H1 (cell line): Measurements from ENCODE around the gene MT1H. TPM values are rescaled to one million over a fixed set of nuclear protein-coding genes. Genes with fewer than 3 reads are reported as not detected.

Experiments used
- CTCF ChIA-PET: fragments of 300-600 bp; sonication (Branson Sonifier 250); formaldehyde crosslinking; loops from one replicate; lab custom pipeline; 2021; ENCODE audit not compliant: partially characterized antibody; lab: Charles Lee
- POLR2A ChIA-PET: fragments of 300-600 bp; sonication (Branson Sonifier 250); formaldehyde crosslinking; loops from one replicate; lab custom pipeline; 2021; ENCODE audit warnings: inconsistent platforms; ENCODE audit not compliant: partially characterized antibody; lab: Charles Lee
- DNase-seq, 2 experiments: peaks; one replicate each; pipeline versions ENCODE4 v3.0.0 to v3.0.0-alpha.2; 2010 to 2022; ENCODE audit warnings: low spot score in 2 of 2, low read depth in 1 of 2, mixed read lengths in 1 of 2
- FAIRE-seq: peaks from 2 replicates; lab custom pipeline; 2011; peaks lifted over from hg19 to GRCh38; lab: Jason Lieb, UNC
- H2AFZ ChIP-seq: 2 replicates; pipeline ENCODE4 v1.8.1; 2012; ENCODE audit warnings: low read length, inconsistent platforms
- H2AK5ac ChIP-seq: 2 replicates; pipeline ENCODE4 v1.6.1; 2013; ENCODE audit warnings: low read depth, low read length
- H2BK120ac ChIP-seq: replicated peaks from 2 replicates; pipeline ENCODE3; 2013; ENCODE audit warnings: low read depth, low read length, inconsistent platforms
- H2BK12ac ChIP-seq: 2 replicates; pipeline ENCODE4 v1.6.1; 2013; ENCODE audit warnings: low read depth, low read length
- H2BK15ac ChIP-seq: 2 replicates; pipeline ENCODE4 v1.6.1; 2013; ENCODE audit warnings: low read length
- H2BK20ac ChIP-seq: 2 replicates; pipeline ENCODE4 v1.6.1; 2013; ENCODE audit warnings: low read length
- H2BK5ac ChIP-seq: 2 replicates; pipeline ENCODE4 v1.6.1; 2013; ENCODE audit warnings: low read depth, low read length
- H3K14ac ChIP-seq: 2 replicates; pipeline ENCODE4 v1.6.1; 2013; ENCODE audit warnings: inconsistent platforms; ENCODE audit not compliant: insufficient read length
- H3K18ac ChIP-seq: 2 replicates; pipeline ENCODE4 v1.6.1; 2013; ENCODE audit warnings: low read length; ENCODE audit errors: extremely low read depth
- H3K23ac ChIP-seq: 2 replicates; pipeline ENCODE4 v1.6.1; 2013; ENCODE audit warnings: inconsistent platforms; ENCODE audit not compliant: insufficient read length
- H3K23me2 ChIP-seq: 2 replicates; pipeline ENCODE4 v1.6.1; 2013; ENCODE audit warnings: low read depth, low read length
- H3K27ac ChIP-seq: 2 replicates; pipeline ENCODE4 v1.6.1; 2011; ENCODE audit warnings: low read depth, low read length, inconsistent platforms
- H3K27me3 ChIP-seq, 4 experiments: replicated peaks in 1 of 4; 1 replicate in 1 of 4; 2 replicates in 3 of 4; pipeline versions ENCODE4 v1.6.1 to v1.8.1; 2011 to 2013; ENCODE audit warnings: low read length in 3 of 4, mild to moderate bottlenecking in 3 of 4, inconsistent platforms in 2 of 4, mixed read lengths in 2 of 4, moderate library complexity in 1 of 4; ENCODE audit not compliant: control insufficient read depth in 3 of 4, insufficient read depth in 3 of 4; ENCODE audit errors: extremely low read depth in 1 of 4
- H3K36me3 ChIP-seq, 4 experiments: 2 replicates each; pipeline versions ENCODE4 v1.6.1 to v1.8.1; 2011 to 2013; ENCODE audit warnings: mild to moderate bottlenecking in 4 of 4, low read length in 3 of 4, moderate library complexity in 2 of 4, control low read depth in 1 of 4, inconsistent platforms in 1 of 4; ENCODE audit not compliant: insufficient read depth in 4 of 4, control insufficient read depth in 2 of 4
- H3K4ac ChIP-seq: replicated peaks from 2 replicates; pipeline ENCODE3; 2013; ENCODE audit warnings: low read length, low read depth, mixed read lengths, inconsistent platforms; ENCODE audit not compliant: insufficient read length
- H3K4me1 ChIP-seq, 4 experiments: replicated peaks in 1 of 4; 1 replicate in 1 of 4; 2 replicates in 3 of 4; pipeline versions ENCODE4 v1.6.1 to v1.8.1; 2011 to 2013; ENCODE audit warnings: low read length in 3 of 4, inconsistent platforms in 2 of 4, mixed read lengths in 1 of 4; ENCODE audit not compliant: insufficient read depth in 4 of 4, control insufficient read depth in 3 of 4
- H3K4me2 ChIP-seq, 2 experiments: 2 replicates each; pipeline versions ENCODE4 v1.6.1 to v1.8.1; 2011 to 2013; ENCODE audit warnings: low read depth in 2 of 2, low read length in 2 of 2, control low read depth in 1 of 2, inconsistent platforms in 1 of 2, mild to moderate bottlenecking in 1 of 2; ENCODE audit not compliant: insufficient read depth in 1 of 2
- H3K4me3 ChIP-seq, 4 experiments: fragments of 200-600, 300-600 bp in 1 of 4; sonication (generic), shearing (Covaris generic), sonication (Bioruptor Twin) in 1 of 4; 2 replicates each; pipeline versions ENCODE4 v1.5.1 to v1.8.1; 2011 to 2016; ENCODE audit warnings: low read length in 4 of 4, low read depth in 3 of 4, control low read depth in 2 of 4, inconsistent platforms in 2 of 4, mild to moderate bottlenecking in 2 of 4, mixed read lengths in 1 of 4, moderate library complexity in 1 of 4; ENCODE audit not compliant: insufficient read depth in 2 of 4; ENCODE audit errors: extremely low read depth in 1 of 4
- H3K56ac ChIP-seq: replicated peaks from 2 replicates; pipeline ENCODE3; 2013; ENCODE audit warnings: low read depth, mild to moderate bottlenecking, mixed read lengths, low read length, inconsistent platforms; ENCODE audit not compliant: insufficient read length
- H3K79me1 ChIP-seq: 2 replicates; pipeline ENCODE4 v1.6.1; 2013; ENCODE audit warnings: low read depth, low read length, control low read depth
- H3K79me2 ChIP-seq, 2 experiments: 2 replicates each; pipeline versions ENCODE4 v1.6.1 to v1.8.1; 2012 to 2013; ENCODE audit warnings: low read length in 2 of 2, mild to moderate bottlenecking in 2 of 2, inconsistent platforms in 1 of 2; ENCODE audit not compliant: insufficient read depth in 2 of 2, control insufficient read depth in 1 of 2
- H3K9ac ChIP-seq, 4 experiments: replicated peaks in 1 of 4; 1 replicate in 1 of 4; 2 replicates in 3 of 4; pipeline versions ENCODE4 v1.6.1 to v1.8.1; 2011 to 2013; ENCODE audit warnings: low read depth in 3 of 4, low read length in 3 of 4, control low read depth in 2 of 4, mild to moderate bottlenecking in 2 of 4, moderate library complexity in 2 of 4, inconsistent platforms in 1 of 4; ENCODE audit errors: extremely low read depth in 1 of 4
- H3K9me3 ChIP-seq, 2 experiments: 2 replicates each; pipeline versions ENCODE4 v1.6.1 to v1.8.1; 2012 to 2013; ENCODE audit warnings: mild to moderate bottlenecking in 2 of 2, moderate library complexity in 2 of 2, control low read depth in 1 of 2, inconsistent platforms in 1 of 2, low read depth in 1 of 2, low read length in 1 of 2, mixed read lengths in 1 of 2; ENCODE audit not compliant: insufficient read depth in 2 of 2
- H4K20me1 ChIP-seq, 2 experiments: replicated peaks in 1 of 2; 2 replicates each; pipeline versions ENCODE3 to v1.8.1; 2011 to 2013; ENCODE audit warnings: inconsistent platforms in 2 of 2, low read length in 2 of 2, mild to moderate bottlenecking in 1 of 2; ENCODE audit not compliant: insufficient read depth in 2 of 2, control insufficient read depth in 1 of 2
- H4K5ac ChIP-seq: 2 replicates; pipeline ENCODE4 v1.6.1; 2013; ENCODE audit warnings: low read length, low read depth, mixed read lengths, inconsistent platforms; ENCODE audit not compliant: insufficient read length
- H4K8ac ChIP-seq: 2 replicates; pipeline ENCODE4 v1.8.0; 2013; ENCODE audit warnings: mild to moderate bottlenecking, moderate library complexity, low read length, inconsistent platforms; ENCODE audit not compliant: insufficient read depth; ENCODE audit errors: extremely low read depth
- H4K91ac ChIP-seq: replicated peaks from 2 replicates; pipeline ENCODE3; 2013; ENCODE audit warnings: low read length, mixed read lengths, inconsistent platforms; ENCODE audit not compliant: insufficient read length
- CBX8 ChIP-seq: fragments of 300-800, 300-1000 bp; sonication (generic); IDR thresholded peaks from 2 replicates; pipeline ENCODE4 v1.7.1; 2016; ENCODE audit warnings: low read depth, low read length, borderline replicate concordance
- EGR1 ChIP-seq: IDR thresholded peaks from 2 replicates; pipeline ENCODE4 v1.6.1; 2011; ENCODE audit warnings: low read depth, low read length, borderline replicate concordance
- PHF8 ChIP-seq: fragments of 200-600 bp; sonication (generic); conservative IDR thresholded peaks from 2 replicates; pipeline ENCODE4 v1.7.1; 2012; ENCODE audit warnings: low read depth, mild to moderate bottlenecking, inconsistent platforms, low read length, moderate library complexity
- POLR2AphosphoS5 ChIP-seq: IDR thresholded peaks from 2 replicates; pipeline ENCODE4 v1.6.1; 2011; ENCODE audit warnings: low read depth, low read length
- YY1 ChIP-seq: IDR thresholded peaks from 2 replicates; pipeline ENCODE4 v1.6.1; 2011; ENCODE audit warnings: low read depth, mild to moderate bottlenecking, low read length
- WGBS, 2 experiments: shearing (Covaris generic) in 1 of 2; methylation state at CpG; one replicate each; pipeline versions ENCODE4 v1.1.6 to v1.1.7; 2013 to 2015; ENCODE audit warnings: low lambda C conversion rate in 2 of 2, mixed read lengths in 2 of 2, inconsistent platforms in 1 of 2, low coverage in 1 of 2, missing lambda C conversion rate in 1 of 2; ENCODE audit not compliant: insufficient replicate concordance in 2 of 2, insufficient coverage in 1 of 2, insufficient read length in 1 of 2; ENCODE audit errors: extremely low coverage in 1 of 2, missing lambda C conversion rate in 1 of 2; 5-methylcytosine and 5-hydroxymethylcytosine counted together
- polyA plus RNA-seq, 7 experiments: library from polyadenylated mRNA; depleted of rRNA in 3 of 7; stranded (reverse) in 5 of 7; unstranded in 2 of 7; fragments of >200 nt in 5 of 7; fragments of 200-250 nt in 2 of 7; gene quantifications; 1 replicate in 5 of 7; 2 replicates in 1 of 7; 4 replicates in 1 of 7; pipeline versions ENCODE4 v1.2.1 to v1.2.3, GENCODE V29; 2011 to 2013; ENCODE audit warnings: missing spikeins in 2 of 7, mixed read lengths in 2 of 7
- total RNA-seq: library from RNA; stranded (reverse); fragmentation: NEBNext Ultra II Directional; extraction: Animal tissue kit (Norgen Biotek cat#: 25700); gene quantifications from 2 replicates; pipeline ENCODE4 v1.2.1, GENCODE V29; 2021

MT1H gene
- total and polyA plus RNA-seq, 2 of the 8 experiments (the other 6 are each of a cell fraction or from before 2014, with no cell fraction given), result 11.9 to 95.7 TPM

DNA sequence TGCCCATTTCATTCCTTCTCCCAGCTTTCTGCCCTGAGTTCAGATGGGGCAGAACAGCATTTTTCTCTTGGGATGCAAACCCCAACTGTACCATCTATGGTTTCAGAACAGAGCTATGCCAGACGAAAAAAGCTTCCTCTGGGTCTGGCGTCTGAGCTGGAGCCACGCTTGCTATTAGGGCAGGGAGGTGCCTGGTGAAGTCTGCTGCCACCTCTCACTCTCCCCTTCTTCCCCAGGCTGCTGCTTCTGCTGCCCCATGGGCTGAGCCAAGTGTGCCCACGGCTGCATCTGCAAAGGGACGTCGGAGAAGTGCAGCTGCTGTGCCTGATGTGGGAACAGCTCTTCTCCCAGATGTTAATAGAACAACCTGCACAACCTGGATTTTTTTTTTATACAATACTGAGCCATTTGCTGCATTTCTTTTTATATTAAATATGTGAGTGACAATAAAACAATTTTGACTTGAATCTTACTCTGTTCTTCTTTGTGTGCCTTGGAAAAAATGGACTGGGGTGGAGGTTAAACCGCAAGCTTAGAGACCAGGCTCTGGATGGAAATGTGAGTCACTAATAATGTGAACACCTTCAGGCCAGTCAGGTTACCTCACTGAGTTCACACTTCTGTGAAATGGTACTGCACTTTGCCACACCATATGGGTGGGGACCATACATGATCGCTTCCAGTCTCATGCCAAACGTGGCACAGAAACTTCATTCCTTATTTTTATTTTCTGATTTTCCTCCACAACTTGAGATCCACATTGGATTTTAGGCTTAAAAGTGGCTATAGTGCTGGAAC, 32.8 kb upstream of the MT1H start:
- Histone ChIP-seq H3K27ac (no peak overlapping the region), H3K4me1 (peaks cover 3 to 22% (median 7%) of the 10 kb centered on the region in 4 experiments), H4K91ac (no peak overlapping the region), H3K18ac (no peak overlapping the region; the same call in 1 of the 2 replicates), H3K9me3 (no peaks in the 10 kb centered on the region), H3K14ac (no peak overlapping the region), H2AK5ac (no peak overlapping the region), H3K79me2 (no peaks in the 10 kb centered on the region), H3K36me3 (no peaks in the 10 kb centered on the region; a peak in 1 of 8 replicates), H3K56ac (no peak overlapping the region), H2BK15ac (no peak overlapping the region), H3K4me3 (no peak overlapping the region), H3K9ac (no peak overlapping the region), H3K23ac (no peak overlapping the region), H4K8ac (no peak overlapping the region), H3K79me1 (no peaks in the 10 kb centered on the region), H3K4ac (no peak overlapping the region), H2BK20ac (no peak overlapping the region), H3K27me3 (peaks cover 91 to 100% (median 99%) of the 10 kb centered on the region in 4 experiments), H2BK5ac (no peak overlapping the region), H3K23me2 (peaks cover 9% of the 10 kb centered on the region), H2AFZ (no peak overlapping the region), H2BK12ac (no peak overlapping the region), H4K20me1 (peaks cover 14 to 31% of the 10 kb centered on the region in 2 experiments), H3K4me2 (no peak overlapping the region; a peak in 1 of 4 replicates), H4K5ac (no peak overlapping the region), H2BK120ac (no peak overlapping the region)
- CTCF ChIA-PET, result interaction anchor here (0.9 to 3.0 kb wide), 4 partner anchors 10 to 37 kb away, joined by 3 to 13 read pairs (median 4); partner anchors contain the start of gene MT1E
- peak; percentile 72; the same call in 1 of the 2 replicates for TF ChIP-seq CBX8
- TF ChIP-seq POLR2AphosphoS5, result no peak
- TF ChIP-seq YY1, result no peak
- no peak for TF ChIP-seq EGR1
- TF ChIP-seq PHF8, result no peak
- POLR2A ChIA-PET, result interaction anchor here (0.6 to 4.8 kb wide), 8 partner anchors 11 to 48 kb away, joined by 3 to 32 read pairs (median 5); partner anchors contain the start of genes MT1E, MT1G and MT3
- DNase-seq (no peak), FAIRE-seq (no peak)
- 23% methylated on average over 9 of the region's 9 CpGs; no CpG with 5 or more reads in 1 of the 2 experiments for WGBS, 2 experiments
